HepG2 (cell line): ENCODE results near the gene LNPK. TPM values are rescaled to one million over a fixed set of nuclear protein-coding genes. Genes with fewer than 3 reads are reported as not detected.

Experiments
- ATAC-seq: fragments of 200-7000 bp; cut with Tn5 transposase; 3 replicates; pipeline ENCODE4 v1.9.1; 2020; ENCODE audit warnings: mild to moderate bottlenecking, moderate library complexity
- BruUV-seq: library from RNA; stranded (reverse); fragments of 400-500 nt; replicated peaks from 2 replicates; lab custom pipeline; 2021; lab: Mats Ljungman, UMichigan
- CTCF ChIA-PET: fragments of 300-600 bp; formaldehyde crosslinking; extraction: SDS; loops from one replicate; lab custom pipeline; 2021; ENCODE audit warnings: low total read pairs, inconsistent platforms, low intra/inter-chr PET ratio; lab: Yijun Ruan, JAX
- POLR2A ChIA-PET: fragments of 350-600 bp; sonication (Branson Sonifier 250); formaldehyde crosslinking; loops from one replicate; lab custom pipeline; 2020; ENCODE audit warnings: antibody characterized with exemption, inconsistent platforms; lab: Yijun Ruan, JAX
- DNase-seq: peaks from one replicate; pipeline ENCODE4 v3.0.0-alpha.2; 2015; ENCODE audit warnings: low spot score
- FAIRE-seq: peaks from 3 replicates; lab custom pipeline; 2011; peaks lifted over from hg19 to GRCh38; lab: Jason Lieb, UNC
- H2AFZ ChIP-seq: one replicate; pipeline ENCODE4 v1.6.1; 2011; ENCODE audit warnings: low read length, inconsistent platforms
- H3K27ac ChIP-seq: fragments of 300-600 bp; 3 replicates; pipeline ENCODE4 v1.8.0; 2011; ENCODE audit warnings: mixed run types, mild to moderate bottlenecking, mixed read lengths, low read length, inconsistent platforms; ENCODE audit not compliant: insufficient read depth; ENCODE audit errors: extremely low read length
- H3K27me3 ChIP-seq, 2 experiments: fragments of 200-600 bp in 1 of 2; 2 replicates in 1 of 2; 3 replicates in 1 of 2; pipeline versions ENCODE4 v1.6.0 to v1.8.0; 2011; ENCODE audit warnings: low read length in 2 of 2, mild to moderate bottlenecking in 2 of 2, moderate library complexity in 2 of 2, inconsistent platforms in 1 of 2; ENCODE audit not compliant: insufficient read depth in 2 of 2, control insufficient read depth in 1 of 2
- H3K36me3 ChIP-seq, 2 experiments: fragments of 200-600 bp in 1 of 2; replicated peaks in 1 of 2; 2 replicates in 1 of 2; 3 replicates in 1 of 2; pipeline versions ENCODE4 v1.5.1 to v1.8.0; 2011; ENCODE audit warnings: low read length in 2 of 2, inconsistent platforms in 1 of 2; ENCODE audit not compliant: insufficient read depth in 2 of 2, control insufficient read depth in 1 of 2
- H3K4me1 ChIP-seq: 2 replicates; pipeline ENCODE4 v1.5.1; 2012; ENCODE audit warnings: low read length, inconsistent platforms; ENCODE audit not compliant: insufficient read depth
- H3K4me2 ChIP-seq: 2 replicates; pipeline ENCODE4 v1.6.0; 2011; ENCODE audit warnings: low read depth, low read length, inconsistent platforms
- H3K4me3 ChIP-seq, 3 experiments: fragments of 200-600 bp in 1 of 3; sonication (generic), shearing (Covaris generic) in 1 of 3; replicated peaks in 1 of 3; 2 replicates each; pipeline ENCODE4 v1.5.1; 2011 to 2016; ENCODE audit warnings: low read length in 3 of 3, inconsistent platforms in 2 of 3, low read depth in 2 of 3, mild to moderate bottlenecking in 2 of 3, control low read depth in 1 of 3, mixed read lengths in 1 of 3; ENCODE audit not compliant: insufficient read depth in 1 of 3
- H3K79me2 ChIP-seq: one replicate; pipeline ENCODE4 v1.6.1; 2011; ENCODE audit warnings: low read length, inconsistent platforms; ENCODE audit not compliant: insufficient read depth
- H3K9ac ChIP-seq: 2 replicates; pipeline ENCODE4 v1.6.0; 2011; ENCODE audit warnings: mild to moderate bottlenecking, low read depth, low read length, inconsistent platforms; ENCODE audit not compliant: insufficient read depth
- H3K9me3 ChIP-seq: 2 replicates; pipeline ENCODE4 v1.5.1; 2012; ENCODE audit warnings: mild to moderate bottlenecking, low read length
- H4K20me1 ChIP-seq: 2 replicates; pipeline ENCODE4 v1.6.0; 2011; ENCODE audit warnings: inconsistent platforms, mild to moderate bottlenecking, low read length, moderate library complexity; ENCODE audit not compliant: insufficient read depth
- CSRNP2 ChIP-seq: sonication (generic); formaldehyde crosslinking; conservative IDR thresholded peaks from 2 replicates; pipeline ENCODE4 v1.8.0; 2022; ENCODE audit warnings: low read depth, missing genetic modification reagents
- GLMP ChIP-seq: sonication (generic); formaldehyde crosslinking; IDR thresholded peaks from 2 replicates; pipeline ENCODE4 v1.9.0; 2021; ENCODE audit warnings: missing genetic modification reagents, mild to moderate bottlenecking, borderline replicate concordance
- KAT8 ChIP-seq: IDR thresholded peaks from 2 replicates; pipeline ENCODE4 v1.6.1; 2016; ENCODE audit warnings: missing genetic modification reagents, missing compliant biosample characterization
- KLF16 ChIP-seq, 2 experiments: sonication (generic) in 1 of 2; formaldehyde crosslinking in 1 of 2; IDR thresholded peaks; 2 replicates each; pipeline versions ENCODE4 v1.6.1 to v1.8.0; 2016 to 2023; ENCODE audit warnings: missing genetic modification reagents in 2 of 2, missing compliant biosample characterization in 1 of 2
- LBX2 ChIP-seq: sonication (generic); formaldehyde crosslinking; IDR thresholded peaks from 2 replicates; pipeline ENCODE4 v1.5.0; 2020; ENCODE audit warnings: missing genetic modification reagents, mild to moderate bottlenecking, borderline replicate concordance
- MATR3 ChIP-seq: sonication (generic); formaldehyde crosslinking; IDR thresholded peaks from 2 replicates; pipeline ENCODE4 v1.4.0; 2020; ENCODE audit warnings: missing genetic modification reagents
- MIER3 ChIP-seq: IDR thresholded peaks from 2 replicates; pipeline ENCODE4 v1.6.1; 2016; ENCODE audit warnings: missing compliant biosample characterization, borderline replicate concordance
- NCOA1 ChIP-seq: sonication (generic); formaldehyde crosslinking; IDR thresholded peaks from 2 replicates; pipeline ENCODE4 v1.9.0; 2021; ENCODE audit warnings: missing genetic modification reagents
- NFE2L1 ChIP-seq: sonication (generic); formaldehyde crosslinking; IDR thresholded peaks from 2 replicates; pipeline ENCODE4 v1.4.0; 2020; ENCODE audit warnings: missing genetic modification reagents, mild to moderate bottlenecking, borderline replicate concordance
- ONECUT2 ChIP-seq: sonication (generic); formaldehyde crosslinking; IDR thresholded peaks from 2 replicates; pipeline ENCODE4 v1.4.0; 2020; ENCODE audit warnings: missing genetic modification reagents
- SCMH1 ChIP-seq: sonication (generic); formaldehyde crosslinking; IDR thresholded peaks from 2 replicates; pipeline ENCODE4 v1.9.0; 2021; ENCODE audit warnings: missing genetic modification reagents, mild to moderate bottlenecking, borderline replicate concordance
- STAT6 ChIP-seq: sonication (generic); formaldehyde crosslinking; IDR thresholded peaks from 2 replicates; pipeline ENCODE4 v1.4.0; 2020; ENCODE audit warnings: missing genetic modification reagents, mild to moderate bottlenecking, borderline replicate concordance
- TBL1XR1 ChIP-seq: fragments of 150-350 bp; IDR thresholded peaks from 2 replicates; pipeline ENCODE4 v1.6.1; 2014; ENCODE audit warnings: borderline replicate concordance, low read length; ENCODE audit not compliant: partially characterized antibody
- TGIF2 ChIP-seq: IDR thresholded peaks from 2 replicates; pipeline ENCODE4 v1.6.1; 2016; ENCODE audit warnings: control low read depth, missing compliant biosample characterization
- ZNF225 ChIP-seq: sonication (generic); formaldehyde crosslinking; IDR thresholded peaks from 2 replicates; pipeline ENCODE4 v1.4.0; 2020; ENCODE audit warnings: mild to moderate bottlenecking, missing genetic modification reagents
- ZNF232 ChIP-seq: sonication (generic); formaldehyde crosslinking; IDR thresholded peaks from 2 replicates; pipeline ENCODE4 v1.4.0; 2020; ENCODE audit warnings: missing genetic modification reagents, borderline replicate concordance
- ZNF251 ChIP-seq: sonication (generic); formaldehyde crosslinking; IDR thresholded peaks from 2 replicates; pipeline ENCODE4 v1.9.0; 2021; ENCODE audit warnings: mild to moderate bottlenecking, missing genetic modification reagents
- ZNF30 ChIP-seq: sonication (generic); formaldehyde crosslinking; IDR thresholded peaks from 2 replicates; pipeline ENCODE4 v1.5.0; 2020; ENCODE audit warnings: mild to moderate bottlenecking, missing genetic modification reagents
- ZNF570 ChIP-seq: sonication (generic); formaldehyde crosslinking; IDR thresholded peaks from 2 replicates; pipeline ENCODE4 v1.4.0; 2020; ENCODE audit warnings: mild to moderate bottlenecking, missing genetic modification reagents, borderline replicate concordance
- ZNF761 ChIP-seq: sonication (generic); formaldehyde crosslinking; conservative IDR thresholded peaks from 2 replicates; pipeline ENCODE4 v1.4.0; 2020; ENCODE audit warnings: mild to moderate bottlenecking, missing genetic modification reagents
- WGBS: methylation state at CpG from one replicate; pipeline ENCODE4 v1.1.6; 2017; ENCODE audit warnings: low lambda C conversion rate; 5-methylcytosine and 5-hydroxymethylcytosine counted together
- in situ Hi-C: cut with HindIII; loops from 2 replicates; pipeline ENCODE4 v1.10.0; 2017; ENCODE audit warnings: low pct_unique_long_range_greater_than_20kb; ENCODE audit not compliant: extremely low pct_ligation_motif_present
- intact Hi-C: fragments of 100-400 bp; cut with micrococcal nuclease; formaldehyde crosslinking; loops from one replicate; pipeline ENCODE4 v1.10.0; 2022; ENCODE audit not compliant: unreplicated experiment
- polyA plus RNA-seq, 8 experiments: library from polyadenylated mRNA; depleted of rRNA in 3 of 8; stranded (reverse) in 7 of 8; unstranded in 1 of 8; fragments of >200 nt; fragmentation: Illumina TruSeq in 4 of 8; extraction: Trizol in 4 of 8; gene quantifications; 2 replicates each; pipeline versions ENCODE4 v1.2.1 to v1.2.3, GENCODE V29; 2011 to 2016; ENCODE audit warnings: low read depth in 4 of 8, missing spikeins in 1 of 8, mixed read lengths in 1 of 8; ENCODE audit not compliant: insufficient read depth in 1 of 8
- total RNA-seq, 5 experiments: library from RNA; depleted of rRNA; stranded (reverse); fragments of >200 nt; fragmentation: Illumina TruSeq; extraction: Trizol; gene quantifications; 2 replicates each; pipeline ENCODE4 v1.2.3, GENCODE V29; 2016; ENCODE audit warnings: low read depth in 1 of 5

Gene LNPK
- total and polyA plus RNA-seq, 2 of the 13 experiments (the other 11 are each of a cell fraction or from before 2014, with no cell fraction given), result 25.4 to 26.1 TPM

GRCh38 chr2:175957845-175958244 lies 44.2 kb downstream of the LNPK start:
- Histone ChIP-seq H3K4me1 (no peaks in the 10 kb centered on the region), H4K20me1 (no peaks in the 10 kb centered on the region), H3K27ac (no peak overlapping the region), H3K36me3 (peaks cover 5 to 17% of the 10 kb centered on the region in 2 experiments), H3K9me3 (no peaks in the 10 kb centered on the region), H3K4me3 (no peak overlapping the region), H2AFZ (no peak overlapping the region), H3K9ac (no peak overlapping the region), H3K4me2 (no peak overlapping the region), H3K79me2 (no peaks in the 10 kb centered on the region), H3K27me3 (no peaks in the 10 kb centered on the region)
- ATAC-seq (no peak), FAIRE-seq (no peak), DNase-seq (no peak)
- no TSS peak for BruUV-seq
- in situ Hi-C loops, result no loop called here
- intact Hi-C loops, result no loop called here
- WGBS, result 85% methylated on average over 6 of the region's 6 CpGs
- TF ChIP-seq TGIF2 (CRISPR knock-in tag), result no peak
- TF ChIP-seq ONECUT2 (CRISPR knock-in tag), result no peak
- TF ChIP-seq LBX2, result no peak
- no peak for TF ChIP-seq SCMH1 (CRISPR knock-in tag)
- TF ChIP-seq MIER3 (CRISPR knock-in tag), result no peak
- TF ChIP-seq GLMP (CRISPR knock-in tag), result no peak
- TF ChIP-seq ZNF251 (CRISPR knock-in tag), result no peak
- no peak for TF ChIP-seq ZNF225
- TF ChIP-seq NFE2L1, result no peak
- no peak for TF ChIP-seq ZNF761 (CRISPR knock-in tag)
- TF ChIP-seq MATR3 (CRISPR knock-in tag), result no peak
- no peak for TF ChIP-seq ZNF30 (CRISPR knock-in tag)
- TF ChIP-seq KLF16 (CRISPR knock-in tag; IDR thresholded peaks at IDR 0.05), result no peak
- no peak for TF ChIP-seq NCOA1 (CRISPR knock-in tag)
- TF ChIP-seq ZNF570 (CRISPR knock-in tag), result no peak
- TF ChIP-seq KAT8 (CRISPR knock-in tag), result no peak
- TF ChIP-seq ZNF232 (CRISPR knock-in tag), result no peak
- no peak for TF ChIP-seq TBL1XR1
- no peak for TF ChIP-seq STAT6 (CRISPR knock-in tag)
- no peak for TF ChIP-seq CSRNP2 (CRISPR knock-in tag)
- POLR2A ChIA-PET, result no interaction called here
- CTCF ChIA-PET, result no interaction called here
